HEK293 (cell line): ENCODE results near the gene SIL1.

Experiments used
- CTCF ChIA-PET: fragments of 350-600 bp; formaldehyde crosslinking; extraction: SDS; loops from one replicate; lab custom pipeline; 2021; ENCODE audit warnings: antibody characterized with exemption; lab: Yijun Ruan, JAX
- POLR2A ChIA-PET: fragments of 300-600 bp; formaldehyde crosslinking; extraction: SDS; loops from one replicate; lab custom pipeline; 2020; ENCODE audit warnings: antibody characterized with exemption, inconsistent platforms; lab: Yijun Ruan, JAX
- H3K27ac ChIP-seq: fragments of 200-500 bp; sonication (Bioruptor generic); 2 replicates; pipeline ENCODE4 v1.5.1; 2014; ENCODE audit warnings: low read depth, low read length, control low read depth, inconsistent platforms; ENCODE audit errors: extremely low read depth
- H3K36me3 ChIP-seq, 2 experiments: fragments of 200-500 bp in 1 of 2; sonication (Bioruptor generic) in 1 of 2; 1 replicate in 1 of 2; 2 replicates in 1 of 2; pipeline ENCODE4 v1.5.1; 2014 to 2017; ENCODE audit warnings: inconsistent platforms in 2 of 2, low read length in 2 of 2; ENCODE audit not compliant: control insufficient read depth in 2 of 2, insufficient read depth in 1 of 2
- H3K4me1 ChIP-seq: fragments of 200-500 bp; sonication (Bioruptor generic); 2 replicates; pipeline ENCODE4 v1.5.1; 2014; ENCODE audit warnings: mild to moderate bottlenecking, low read length, inconsistent platforms; ENCODE audit not compliant: control insufficient read depth, insufficient read depth
- H3K4me3 ChIP-seq: 2 replicates; pipeline ENCODE4 v1.5.1; 2011; ENCODE audit warnings: low read depth, mild to moderate bottlenecking, control low read depth, low read length, moderate library complexity
- H3K9me3 ChIP-seq: fragments of 200-500 bp; sonication (Bioruptor generic); 2 replicates; pipeline ENCODE4 v1.5.1; 2014; ENCODE audit warnings: low read depth, low read length, inconsistent platforms; ENCODE audit not compliant: control insufficient read depth, insufficient read depth
- BCL11B ChIP-seq: fragments of 450-650 bp; formaldehyde crosslinking; IDR thresholded peaks from 2 replicates; pipeline ENCODE4 v1.5.1; 2016; ENCODE audit warnings: low read depth, missing biosample characterization, missing genetic modification characterization
- EGR2 ChIP-seq: fragments of 450-650 bp; formaldehyde crosslinking; IDR thresholded peaks from 2 replicates; pipeline ENCODE4 v1.5.1; 2016; ENCODE audit warnings: low read depth, missing biosample characterization, missing genetic modification characterization
- KLF9 ChIP-seq: fragments of 450-650 bp; formaldehyde crosslinking; IDR thresholded peaks from 2 replicates; pipeline ENCODE4 v1.5.1; 2016; ENCODE audit warnings: missing biosample characterization, missing genetic modification characterization, low read depth
- SCRT2 ChIP-seq: fragments of 450-650 bp; formaldehyde crosslinking; IDR thresholded peaks from 2 replicates; pipeline ENCODE4 v1.5.1; 2016; ENCODE audit warnings: missing biosample characterization, missing genetic modification characterization
- ZNF19 ChIP-seq: fragments of 450-650 bp; formaldehyde crosslinking; IDR thresholded peaks from 2 replicates; pipeline ENCODE4; 2016; ENCODE audit warnings: missing biosample characterization, missing genetic modification characterization, low read depth
- ZNF2 ChIP-seq: fragments of 450-650 bp; formaldehyde crosslinking; IDR thresholded peaks from 2 replicates; pipeline ENCODE4 v1.5.1; 2016; ENCODE audit warnings: missing biosample characterization, missing genetic modification characterization
- ZNF311 ChIP-seq: fragments of 450-650 bp; formaldehyde crosslinking; IDR thresholded peaks from 2 replicates; pipeline ENCODE4 v1.5.1; 2017; ENCODE audit warnings: missing biosample characterization, missing genetic modification characterization, borderline replicate concordance
- ZNF335 ChIP-seq: fragments of 450-650 bp; formaldehyde crosslinking; conservative IDR thresholded peaks from 2 replicates; pipeline ENCODE4 v1.5.1; 2016; ENCODE audit warnings: missing biosample characterization, missing genetic modification characterization
- ZNF350 ChIP-seq: fragments of 450-650 bp; formaldehyde crosslinking; IDR thresholded peaks from 2 replicates; pipeline ENCODE4 v1.5.0; 2017; ENCODE audit warnings: missing biosample characterization, mild to moderate bottlenecking, missing genetic modification characterization
- ZNF548 ChIP-seq: fragments of 450-650 bp; formaldehyde crosslinking; IDR thresholded peaks from 2 replicates; pipeline ENCODE4 v1.5.1; 2016; ENCODE audit warnings: missing biosample characterization, missing genetic modification characterization
- ZNF654 ChIP-seq: fragments of 450-650 bp; formaldehyde crosslinking; IDR thresholded peaks from 2 replicates; pipeline ENCODE4 v1.5.1; 2016; ENCODE audit warnings: low read depth, missing biosample characterization, missing genetic modification characterization
- ZNF792 ChIP-seq: fragments of 450-650 bp; formaldehyde crosslinking; IDR thresholded peaks from 2 replicates; pipeline ENCODE4 v1.5.1; 2016; ENCODE audit warnings: missing biosample characterization, missing genetic modification characterization
- TF ChIP-seq, protein P1 (sequence below): fragments of 450-650 bp; formaldehyde crosslinking; IDR thresholded peaks from 2 replicates; pipeline ENCODE4 v1.5.1; 2017; ENCODE audit warnings: missing biosample characterization, mild to moderate bottlenecking, missing genetic modification characterization, moderate library complexity
- TF ChIP-seq, protein P2 (sequence below): fragments of 450-650 bp; formaldehyde crosslinking; IDR thresholded peaks from 2 replicates; pipeline ENCODE4 v1.5.1; 2016; ENCODE audit warnings: missing biosample characterization, missing genetic modification characterization

Gene SIL1

DNA sequence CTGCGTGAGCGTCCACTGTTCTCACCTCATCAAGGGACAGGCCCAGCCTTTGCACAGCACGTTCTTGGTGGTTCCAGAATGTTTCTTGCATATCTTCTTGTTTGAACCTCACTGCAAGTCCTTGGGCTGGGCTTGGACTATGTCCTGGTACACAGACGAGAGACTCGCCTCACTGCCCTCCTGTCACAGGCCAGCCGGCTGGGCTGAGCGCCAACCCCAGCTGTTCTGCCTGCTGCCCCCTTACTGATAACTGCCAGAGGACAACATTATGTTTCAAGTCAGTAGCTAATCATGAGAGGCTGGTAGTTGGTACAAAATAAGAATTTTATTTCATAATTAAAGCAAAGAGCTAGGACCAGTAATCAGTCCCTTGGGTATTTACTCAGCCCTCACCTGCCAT lies 270.2 kb downstream of the SIL1 start:
- H3K9me3 ChIP-seq, result no peaks in the 10 kb centered on the region
- no peak overlapping the region for H3K27ac ChIP-seq
- POLR2A ChIA-PET, result no interaction called here
- H3K4me3 ChIP-seq, result no peak overlapping the region
- CTCF ChIA-PET, result no interaction called here
- no peaks in the 10 kb centered on the region for H3K4me1 ChIP-seq
- TF ChIP-seq ZNF311 (tag by site-specific recombination), result no peak
- TF ChIP-seq, protein P1, sequence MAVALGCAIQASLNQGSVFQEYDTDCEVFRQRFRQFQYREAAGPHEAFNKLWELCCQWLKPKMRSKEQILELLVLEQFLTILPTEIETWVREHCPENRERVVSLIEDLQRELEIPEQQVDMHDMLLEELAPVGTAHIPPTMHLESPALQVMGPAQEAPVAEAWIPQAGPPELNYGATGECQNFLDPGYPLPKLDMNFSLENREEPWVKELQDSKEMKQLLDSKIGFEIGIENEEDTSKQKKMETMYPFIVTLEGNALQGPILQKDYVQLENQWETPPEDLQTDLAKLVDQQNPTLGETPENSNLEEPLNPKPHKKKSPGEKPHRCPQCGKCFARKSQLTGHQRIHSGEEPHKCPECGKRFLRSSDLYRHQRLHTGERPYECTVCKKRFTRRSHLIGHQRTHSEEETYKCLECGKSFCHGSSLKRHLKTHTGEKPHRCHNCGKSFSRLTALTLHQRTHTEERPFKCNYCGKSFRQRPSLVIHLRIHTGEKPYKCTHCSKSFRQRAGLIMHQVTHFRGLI (tag by site-specific recombination), result peak; percentile 36; the same call in 1 of the 2 replicates
- H3K36me3 ChIP-seq, result peaks cover 0 to 91% of the 10 kb centered on the region in 2 experiments; a peak in 1 of 3 replicates

DNA sequence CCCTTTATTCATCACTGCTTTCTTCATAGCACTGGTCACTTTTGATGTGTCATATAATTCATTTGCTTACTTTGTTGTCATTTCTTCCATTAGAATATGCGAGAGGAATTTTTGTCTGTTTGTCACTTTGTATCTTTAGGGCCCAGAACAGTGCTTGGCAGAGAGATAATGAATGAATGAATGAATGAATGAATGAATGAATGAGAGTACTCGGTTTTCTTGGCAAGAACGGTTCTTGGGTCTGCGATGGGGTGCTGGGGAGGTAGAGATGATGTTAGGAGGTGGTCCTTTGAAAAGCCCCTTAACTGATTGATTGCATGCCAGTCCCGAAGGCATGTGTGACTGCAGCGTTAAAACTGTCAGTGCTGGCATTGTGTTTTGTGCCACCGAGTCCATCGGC lies 270.6 kb downstream of the SIL1 start:
- CTCF ChIA-PET, result no interaction called here
- peaks cover 0 to 86% of the 10 kb centered on the region in 2 experiments; a peak in 1 of 3 replicates for H3K36me3 ChIP-seq
- POLR2A ChIA-PET, result no interaction called here

DNA sequence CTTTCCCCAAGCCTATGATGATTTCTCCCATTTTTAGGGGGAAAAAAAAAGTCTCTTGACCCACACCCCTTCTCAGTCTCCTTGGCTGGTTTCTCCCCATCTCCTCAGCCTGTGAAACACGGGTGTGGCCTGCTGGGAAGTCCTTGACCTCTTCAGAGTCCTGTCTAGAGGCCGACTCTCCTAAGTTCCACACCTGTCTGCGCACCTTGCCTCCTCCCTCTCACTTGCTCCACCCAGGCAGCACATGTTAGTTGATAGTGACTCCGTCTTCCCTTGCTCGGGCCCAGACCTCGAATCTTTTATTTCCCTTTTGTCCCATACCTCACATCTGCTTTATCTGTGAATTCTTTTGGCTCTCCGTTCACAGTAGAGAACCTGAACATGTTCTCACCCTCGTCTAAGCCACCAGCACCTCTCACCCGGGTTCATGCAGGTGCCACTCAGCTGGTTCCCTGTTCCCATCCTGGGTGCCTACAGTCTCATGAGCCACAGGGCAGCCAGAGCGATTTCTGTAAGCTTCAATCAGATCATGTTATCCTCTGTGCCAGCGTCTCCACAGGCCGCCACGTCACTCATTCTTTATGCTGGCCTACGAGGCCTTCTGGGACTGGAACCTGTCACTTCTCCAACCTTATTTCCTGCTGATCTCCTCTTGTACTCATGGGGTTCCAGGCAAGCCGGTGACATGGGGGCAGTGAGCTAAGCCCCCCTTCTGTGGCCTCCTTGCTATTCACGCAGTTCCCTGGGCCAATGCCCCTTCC lies 271.3 kb downstream of the SIL1 start:
- CTCF ChIA-PET, result interaction anchor here (0.6 kb wide), 1 partner anchor 78 kb away, joined by 4 read pairs; no protein-coding TSS in a partner anchor
- Histone ChIP-seq H3K27ac (no peak overlapping the region), H3K9me3 (no peaks in the 10 kb centered on the region), H3K36me3 (peaks cover 0 to 79% of the 10 kb centered on the region in 2 experiments; a peak in 1 of 3 replicates), H3K4me3 (no peak overlapping the region), H3K4me1 (no peaks in the 10 kb centered on the region)
- POLR2A ChIA-PET, result no interaction called here
- TF ChIP-seq ZNF2 (tag by site-specific recombination) (no peak), EGR2 (tag by site-specific recombination) (no peak)

More for the DNA sequence above, 270.6 kb downstream of the SIL1 start:
- H3K27ac ChIP-seq, result no peak overlapping the region
- H3K9me3 ChIP-seq, result no peaks in the 10 kb centered on the region
- H3K4me1 ChIP-seq, result no peaks in the 10 kb centered on the region
- no peak overlapping the region for H3K4me3 ChIP-seq
- TF ChIP-seq ZNF548, result no peak
- no peak for TF ChIP-seq ZNF335 (tag by site-specific recombination)
- no peak for TF ChIP-seq ZNF350 (tag by site-specific recombination)
- no peak for TF ChIP-seq BCL11B (tag by site-specific recombination)
- no peak for TF ChIP-seq ZNF19 (tag by site-specific recombination)
- TF ChIP-seq ZNF654 (tag by site-specific recombination), result no peak
- TF ChIP-seq, all 188 proteins: peak for 0

DNA sequence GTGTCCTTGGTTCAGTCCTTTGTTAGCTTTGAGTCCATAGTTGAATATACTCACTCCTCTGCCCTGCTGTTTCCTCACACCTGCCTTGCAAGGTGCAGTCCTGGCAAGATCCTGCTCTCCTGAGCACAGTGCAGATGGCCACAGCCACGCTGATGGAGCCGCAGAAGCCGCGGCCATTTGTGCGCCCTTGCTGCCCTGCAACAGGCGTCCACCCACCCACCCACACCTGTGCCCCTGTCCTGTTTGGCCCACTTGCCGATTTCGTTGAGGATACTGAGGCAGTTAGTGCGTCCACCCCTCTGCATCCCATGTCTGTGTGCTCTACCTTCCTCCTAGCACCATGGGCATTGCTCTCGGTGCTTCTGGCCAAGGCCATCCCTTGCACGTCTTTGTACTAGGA lies 271.9 kb downstream of the SIL1 start:
- H3K4me3 ChIP-seq, result no peak overlapping the region
- H3K27ac ChIP-seq, result no peak overlapping the region
- H3K4me1 ChIP-seq, result no peaks in the 10 kb centered on the region
- peaks cover 0 to 73% of the 10 kb centered on the region in 2 experiments; a peak in 1 of 3 replicates for H3K36me3 ChIP-seq
- ChIA-PET POLR2A (no interaction called here), CTCF (no interaction called here)
- TF ChIP-seq, protein P2, sequence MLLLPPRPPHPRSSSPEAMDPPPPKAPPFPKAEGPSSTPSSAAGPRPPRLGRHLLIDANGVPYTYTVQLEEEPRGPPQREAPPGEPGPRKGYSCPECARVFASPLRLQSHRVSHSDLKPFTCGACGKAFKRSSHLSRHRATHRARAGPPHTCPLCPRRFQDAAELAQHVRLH (tag by site-specific recombination), result no peak
- TF ChIP-seq SCRT2 (tag by site-specific recombination), result 0 out of 2 replicates have a peak, but pooled peaks have one; percentile 15
- TF ChIP-seq ZNF792 (tag by site-specific recombination), result no peak
- no peak for TF ChIP-seq KLF9 (tag by site-specific recombination)
- no peaks in the 10 kb centered on the region for H3K9me3 ChIP-seq
